ENCODE data around the gene GYG1. TPM values are rescaled to one million over a fixed set of nuclear protein-coding genes. Genes with fewer than 3 reads are reported as not detected.

Gene GYG1
- total RNA-seq, 1 experiment from 2014 or later, result 75.2 TPM

- Histone ChIP-seq H3K9me3 (ENCODE audit: control insufficient read depth, insufficient read depth, low read depth, low read length) (no peaks in the 10 kb centered on the region), H3K27ac (ENCODE audit: low read length) (no peak overlapping the region), H3K4me3 (ENCODE audit: low read depth in 2 of 2, low read length in 2 of 2) (no peak overlapping the region), H3K4me1 (ENCODE audit: control insufficient read depth, insufficient read depth, low read length) (no peaks in the 10 kb centered on the region), H3K27me3 (ENCODE audit: control insufficient read depth, insufficient read depth, low read length) (no peaks in the 10 kb centered on the region), H3K36me3 (ENCODE audit: control insufficient read depth, insufficient read depth, low read length) (peaks cover 12% of the 10 kb centered on the region)
- TF ChIP-seq, protein P1, sequence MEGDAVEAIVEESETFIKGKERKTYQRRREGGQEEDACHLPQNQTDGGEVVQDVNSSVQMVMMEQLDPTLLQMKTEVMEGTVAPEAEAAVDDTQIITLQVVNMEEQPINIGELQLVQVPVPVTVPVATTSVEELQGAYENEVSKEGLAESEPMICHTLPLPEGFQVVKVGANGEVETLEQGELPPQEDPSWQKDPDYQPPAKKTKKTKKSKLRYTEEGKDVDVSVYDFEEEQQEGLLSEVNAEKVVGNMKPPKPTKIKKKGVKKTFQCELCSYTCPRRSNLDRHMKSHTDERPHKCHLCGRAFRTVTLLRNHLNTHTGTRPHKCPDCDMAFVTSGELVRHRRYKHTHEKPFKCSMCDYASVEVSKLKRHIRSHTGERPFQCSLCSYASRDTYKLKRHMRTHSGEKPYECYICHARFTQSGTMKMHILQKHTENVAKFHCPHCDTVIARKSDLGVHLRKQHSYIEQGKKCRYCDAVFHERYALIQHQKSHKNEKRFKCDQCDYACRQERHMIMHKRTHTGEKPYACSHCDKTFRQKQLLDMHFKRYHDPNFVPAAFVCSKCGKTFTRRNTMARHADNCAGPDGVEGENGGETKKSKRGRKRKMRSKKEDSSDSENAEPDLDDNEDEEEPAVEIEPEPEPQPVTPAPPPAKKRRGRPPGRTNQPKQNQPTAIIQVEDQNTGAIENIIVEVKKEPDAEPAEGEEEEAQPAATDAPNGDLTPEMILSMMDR (IDR thresholded peaks at IDR 0.05), result no peak
- TF ChIP-seq SIN3A (IDR thresholded peaks at IDR 0.05; ENCODE audit: borderline replicate concordance, insufficient read depth, low read depth, low read length) (no peak), TCF7L2 (IDR thresholded peaks at IDR 0.05; ENCODE audit: low read depth, low read length) (no peak), POLR2AphosphoS5 (IDR thresholded peaks at IDR 0.05; ENCODE audit: low read depth, low read length) (no peak)
- TF ChIP-seq, protein P2, sequence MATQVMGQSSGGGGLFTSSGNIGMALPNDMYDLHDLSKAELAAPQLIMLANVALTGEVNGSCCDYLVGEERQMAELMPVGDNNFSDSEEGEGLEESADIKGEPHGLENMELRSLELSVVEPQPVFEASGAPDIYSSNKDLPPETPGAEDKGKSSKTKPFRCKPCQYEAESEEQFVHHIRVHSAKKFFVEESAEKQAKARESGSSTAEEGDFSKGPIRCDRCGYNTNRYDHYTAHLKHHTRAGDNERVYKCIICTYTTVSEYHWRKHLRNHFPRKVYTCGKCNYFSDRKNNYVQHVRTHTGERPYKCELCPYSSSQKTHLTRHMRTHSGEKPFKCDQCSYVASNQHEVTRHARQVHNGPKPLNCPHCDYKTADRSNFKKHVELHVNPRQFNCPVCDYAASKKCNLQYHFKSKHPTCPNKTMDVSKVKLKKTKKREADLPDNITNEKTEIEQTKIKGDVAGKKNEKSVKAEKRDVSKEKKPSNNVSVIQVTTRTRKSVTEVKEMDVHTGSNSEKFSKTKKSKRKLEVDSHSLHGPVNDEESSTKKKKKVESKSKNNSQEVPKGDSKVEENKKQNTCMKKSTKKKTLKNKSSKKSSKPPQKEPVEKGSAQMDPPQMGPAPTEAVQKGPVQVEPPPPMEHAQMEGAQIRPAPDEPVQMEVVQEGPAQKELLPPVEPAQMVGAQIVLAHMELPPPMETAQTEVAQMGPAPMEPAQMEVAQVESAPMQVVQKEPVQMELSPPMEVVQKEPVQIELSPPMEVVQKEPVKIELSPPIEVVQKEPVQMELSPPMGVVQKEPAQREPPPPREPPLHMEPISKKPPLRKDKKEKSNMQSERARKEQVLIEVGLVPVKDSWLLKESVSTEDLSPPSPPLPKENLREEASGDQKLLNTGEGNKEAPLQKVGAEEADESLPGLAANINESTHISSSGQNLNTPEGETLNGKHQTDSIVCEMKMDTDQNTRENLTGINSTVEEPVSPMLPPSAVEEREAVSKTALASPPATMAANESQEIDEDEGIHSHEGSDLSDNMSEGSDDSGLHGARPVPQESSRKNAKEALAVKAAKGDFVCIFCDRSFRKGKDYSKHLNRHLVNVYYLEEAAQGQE (IDR thresholded peaks at IDR 0.05; ENCODE audit: insufficient read depth in 1 of 2, low read depth in 2 of 2, low read length in 1 of 2), result no peak
- BruUV-seq (replicated peaks), result no TSS peak
- DNase-seq (ENCODE audit: low read depth, low spot score) (no peak), ATAC-seq (no peak)
- ChIA-PET CTCF (no interaction called here), POLR2A (no interaction called here)
- intact Hi-C loops (cut with micrococcal nuclease; ENCODE audit: unreplicated experiment), result no loop called here
- in situ Hi-C loops (cut with HindIII; ENCODE audit: low pct_unique_long_range_greater_than_20kb, low sequenced_read_pairs), result no loop called here
These were observed 20.3 kb downstream of the GYG1 start for GRCh38 chr3:149011676-149012075.

- TF ChIP-seq, protein P2 (IDR thresholded peaks at IDR 0.05; ENCODE audit: insufficient read depth in 1 of 2, low read depth in 2 of 2, low read length in 1 of 2), result no peak
- TF ChIP-seq POLR2AphosphoS5 (IDR thresholded peaks at IDR 0.05; ENCODE audit: low read depth, low read length), result no peak
- TF ChIP-seq, protein P1 (IDR thresholded peaks at IDR 0.05), result no peak
- no peak for TF ChIP-seq SIN3A (IDR thresholded peaks at IDR 0.05; ENCODE audit: borderline replicate concordance, insufficient read depth, low read depth, low read length)
- no peak for TF ChIP-seq TCF7L2 (IDR thresholded peaks at IDR 0.05; ENCODE audit: low read depth, low read length)
- no peaks in the 10 kb centered on the region for H3K9me3 ChIP-seq (ENCODE audit: control insufficient read depth, insufficient read depth, low read depth, low read length)
- H3K4me1 ChIP-seq (ENCODE audit: control insufficient read depth, insufficient read depth, low read length), result no peaks in the 10 kb centered on the region
- POLR2A ChIA-PET, result no interaction called here
- no TSS peak for BruUV-seq (replicated peaks)
- CTCF ChIA-PET, result interaction anchor here (0.7 kb wide), 1 partner anchor 15 kb away, joined by 3 read pairs; no protein-coding TSS in a partner anchor
- no peaks in the 10 kb centered on the region for H3K27me3 ChIP-seq (ENCODE audit: control insufficient read depth, insufficient read depth, low read length)
- ATAC-seq (no peak), DNase-seq (ENCODE audit: low read depth, low spot score) (no peak)
- no peak overlapping the region for H3K4me3 ChIP-seq (ENCODE audit: low read depth in 2 of 2, low read length in 2 of 2)
- H3K27ac ChIP-seq (ENCODE audit: low read length), result no peak overlapping the region
- in situ Hi-C loops (cut with HindIII; ENCODE audit: low pct_unique_long_range_greater_than_20kb, low sequenced_read_pairs) (no loop called here), intact Hi-C loops (cut with micrococcal nuclease; ENCODE audit: unreplicated experiment) (no loop called here)
- H3K36me3 ChIP-seq (ENCODE audit: control insufficient read depth, insufficient read depth, low read length), result peaks cover 8% of the 10 kb centered on the region
These were observed 22.4 kb downstream of the GYG1 start for GRCh38 chr3:149013726-149014125.

All from Panc1 (cell line).